GM23248 (cell line): ENCODE data around the gene WDR75.
"Not testable (repeated sequence)": the region's sequence is repeated elsewhere in the genome, so short reads cannot be mapped to it uniquely, and the experiment has no call there.

Source experiments
- EZH2 ChIP-seq: fragments of 200-600 bp; sonication (generic); IDR thresholded peaks from 2 replicates; pipeline ENCODE4 v1.6.1; 2018; ENCODE audit warnings: antibody characterized with exemption, mild to moderate bottlenecking; ENCODE audit not compliant: insufficient read depth, poor library complexity, severe bottlenecking
- EZH2phosphoT487 ChIP-seq: fragments of 200-600 bp; sonication (generic); IDR thresholded peaks from 2 replicates; pipeline ENCODE4 v1.6.1; 2018; ENCODE audit warnings: antibody characterized with exemption, moderate library complexity, mild to moderate bottlenecking, low read depth; ENCODE audit not compliant: insufficient read depth

- not testable (repeated sequence) for TF ChIP-seq EZH2, EZH2phosphoT487
These were observed 37.0 kb downstream of the WDR75 start for GRCh38 chr2:189478289-189478688.
